K562 (cell line): Measurements from ENCODE around the gene PRKG1.

Source experiments
- CEBPB ChIP-seq: fragments of 450-650 bp; IDR thresholded peaks from 2 replicates; pipeline ENCODE4 v1.6.1; 2016; ENCODE audit warnings: missing genetic modification characterization, missing compliant biosample characterization
- MYNN ChIP-seq, 2 experiments: sonication (generic); formaldehyde crosslinking in 1 of 2; IDR thresholded peaks; 2 replicates each; pipeline versions ENCODE4 v1.5.0 to v1.6.1; 2016 to 2020; ENCODE audit warnings: antibody characterized with exemption in 1 of 2, missing genetic modification reagents in 1 of 2
- TRIM24 ChIP-seq, 2 experiments: fragments of 450-650 bp; IDR thresholded peaks; 2 replicates each; pipeline ENCODE4 v1.6.1; 2016
- ZNF224 ChIP-seq: sonication (generic); formaldehyde crosslinking; IDR thresholded peaks from 2 replicates; pipeline ENCODE4 v1.8.0; 2022; ENCODE audit warnings: mild to moderate bottlenecking, missing genetic modification reagents
- ZNF696 ChIP-seq: fragments of 250-450 bp; sonication (Bioruptor Pico); conservative IDR thresholded peaks from 2 replicates; pipeline ENCODE4 v1.4.0; 2020; ENCODE audit warnings: mild to moderate bottlenecking, moderate library complexity

DNA sequence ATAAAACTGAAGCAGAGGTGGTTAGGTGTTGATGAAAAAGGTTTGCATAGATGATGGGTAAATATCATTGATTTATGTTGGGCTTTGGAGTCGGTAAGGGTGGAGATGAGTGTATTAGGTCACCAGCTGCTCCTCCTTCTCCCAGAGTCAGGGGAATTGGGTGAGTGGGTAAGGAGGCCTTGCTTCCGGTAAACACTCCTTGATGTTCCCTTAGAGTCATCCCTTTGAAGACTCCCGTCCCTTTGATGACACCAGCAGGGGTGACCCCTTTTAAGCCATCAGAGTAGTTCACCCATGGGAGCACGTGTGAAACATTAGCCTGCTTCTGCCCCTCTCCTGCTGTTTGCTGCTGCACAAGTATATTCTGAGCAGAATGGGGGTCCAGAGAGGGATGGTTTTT lies 1147.6 kb downstream of the PRKG1 start:
- TF ChIP-seq CEBPB (tag) (no peak), TRIM24 (IDR thresholded peaks at IDR 0.05) (no peak), ZNF224 (no peak), MYNN (IDR thresholded peaks at IDR 0.05) (no peak), MYNN (CRISPR knock-in tag; IDR thresholded peaks at IDR 0.05) (no peak), ZNF696 (CRISPR knock-in tag) (no peak)
